ENCODE results near the gene ASZ1.

DNA sequence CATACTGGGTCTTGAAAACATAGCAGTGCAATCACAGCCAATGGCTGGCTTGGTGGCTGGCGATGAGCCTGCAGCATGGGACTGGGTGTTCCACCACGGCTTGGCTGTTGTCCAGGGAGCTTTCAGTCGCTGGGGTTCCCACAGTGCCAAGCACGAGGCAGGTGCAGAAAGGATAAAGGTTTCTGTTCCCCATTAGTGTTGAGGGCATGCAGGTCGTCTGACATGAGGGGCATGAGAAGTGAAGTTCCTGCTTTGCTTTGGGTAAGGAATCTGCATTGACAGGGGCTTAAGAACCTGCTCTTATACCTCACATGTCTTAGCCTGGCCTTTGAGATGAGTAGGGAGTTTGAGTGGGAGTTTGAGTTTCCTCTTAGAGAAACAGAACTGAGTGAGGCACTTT lies 43.5 kb upstream of the ASZ1 start:
- TF ChIP-seq POLR2AphosphoS5 (IDR thresholded peaks at IDR 0.05; ENCODE audit: low read depth): no peak
- TF ChIP-seq, protein P1, sequence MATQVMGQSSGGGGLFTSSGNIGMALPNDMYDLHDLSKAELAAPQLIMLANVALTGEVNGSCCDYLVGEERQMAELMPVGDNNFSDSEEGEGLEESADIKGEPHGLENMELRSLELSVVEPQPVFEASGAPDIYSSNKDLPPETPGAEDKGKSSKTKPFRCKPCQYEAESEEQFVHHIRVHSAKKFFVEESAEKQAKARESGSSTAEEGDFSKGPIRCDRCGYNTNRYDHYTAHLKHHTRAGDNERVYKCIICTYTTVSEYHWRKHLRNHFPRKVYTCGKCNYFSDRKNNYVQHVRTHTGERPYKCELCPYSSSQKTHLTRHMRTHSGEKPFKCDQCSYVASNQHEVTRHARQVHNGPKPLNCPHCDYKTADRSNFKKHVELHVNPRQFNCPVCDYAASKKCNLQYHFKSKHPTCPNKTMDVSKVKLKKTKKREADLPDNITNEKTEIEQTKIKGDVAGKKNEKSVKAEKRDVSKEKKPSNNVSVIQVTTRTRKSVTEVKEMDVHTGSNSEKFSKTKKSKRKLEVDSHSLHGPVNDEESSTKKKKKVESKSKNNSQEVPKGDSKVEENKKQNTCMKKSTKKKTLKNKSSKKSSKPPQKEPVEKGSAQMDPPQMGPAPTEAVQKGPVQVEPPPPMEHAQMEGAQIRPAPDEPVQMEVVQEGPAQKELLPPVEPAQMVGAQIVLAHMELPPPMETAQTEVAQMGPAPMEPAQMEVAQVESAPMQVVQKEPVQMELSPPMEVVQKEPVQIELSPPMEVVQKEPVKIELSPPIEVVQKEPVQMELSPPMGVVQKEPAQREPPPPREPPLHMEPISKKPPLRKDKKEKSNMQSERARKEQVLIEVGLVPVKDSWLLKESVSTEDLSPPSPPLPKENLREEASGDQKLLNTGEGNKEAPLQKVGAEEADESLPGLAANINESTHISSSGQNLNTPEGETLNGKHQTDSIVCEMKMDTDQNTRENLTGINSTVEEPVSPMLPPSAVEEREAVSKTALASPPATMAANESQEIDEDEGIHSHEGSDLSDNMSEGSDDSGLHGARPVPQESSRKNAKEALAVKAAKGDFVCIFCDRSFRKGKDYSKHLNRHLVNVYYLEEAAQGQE (IDR thresholded peaks at IDR 0.05; ENCODE audit: insufficient replicate concordance, low read depth): no peak

Data from HL-60 (cell line).